Activated CD4-positive, alpha-beta T cell treated with anti-CD3 and anti-CD28 coated beads, Interleukin-2, Interleukin-4, amounts not matched to agents 100 ng/mL and 50 ng/mL, durations not matched to agents 16 hours and 8 hours (primary cell): ENCODE data around the gene SMAD7.

Experiments
- DNase-seq: peaks from one replicate; pipeline ENCODE4 v3.0.0-alpha.2; 2020; ENCODE audit warnings: low spot score

SMAD7 gene

DNA sequence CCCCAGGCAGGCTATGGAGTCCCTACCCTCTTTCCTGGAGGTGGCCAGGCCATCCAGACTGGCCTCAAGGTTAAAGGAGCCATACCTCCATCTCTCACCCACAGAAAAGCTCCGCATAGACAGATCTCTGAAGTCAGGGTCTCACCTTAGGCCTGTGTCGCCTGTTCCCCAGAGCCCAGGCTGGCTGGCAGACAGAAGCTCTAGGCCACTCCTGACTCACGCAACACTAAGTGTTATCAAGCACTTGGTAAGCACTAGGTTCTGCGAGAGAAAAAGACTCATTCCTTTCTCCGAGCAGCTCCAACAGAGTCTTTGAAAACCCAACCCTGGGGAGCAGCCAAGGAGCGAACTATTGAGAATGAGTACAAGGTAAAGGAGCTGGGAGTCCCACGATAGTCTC, 6.1 kb downstream of the SMAD7 start:
- no peak for DNase-seq

DNA sequence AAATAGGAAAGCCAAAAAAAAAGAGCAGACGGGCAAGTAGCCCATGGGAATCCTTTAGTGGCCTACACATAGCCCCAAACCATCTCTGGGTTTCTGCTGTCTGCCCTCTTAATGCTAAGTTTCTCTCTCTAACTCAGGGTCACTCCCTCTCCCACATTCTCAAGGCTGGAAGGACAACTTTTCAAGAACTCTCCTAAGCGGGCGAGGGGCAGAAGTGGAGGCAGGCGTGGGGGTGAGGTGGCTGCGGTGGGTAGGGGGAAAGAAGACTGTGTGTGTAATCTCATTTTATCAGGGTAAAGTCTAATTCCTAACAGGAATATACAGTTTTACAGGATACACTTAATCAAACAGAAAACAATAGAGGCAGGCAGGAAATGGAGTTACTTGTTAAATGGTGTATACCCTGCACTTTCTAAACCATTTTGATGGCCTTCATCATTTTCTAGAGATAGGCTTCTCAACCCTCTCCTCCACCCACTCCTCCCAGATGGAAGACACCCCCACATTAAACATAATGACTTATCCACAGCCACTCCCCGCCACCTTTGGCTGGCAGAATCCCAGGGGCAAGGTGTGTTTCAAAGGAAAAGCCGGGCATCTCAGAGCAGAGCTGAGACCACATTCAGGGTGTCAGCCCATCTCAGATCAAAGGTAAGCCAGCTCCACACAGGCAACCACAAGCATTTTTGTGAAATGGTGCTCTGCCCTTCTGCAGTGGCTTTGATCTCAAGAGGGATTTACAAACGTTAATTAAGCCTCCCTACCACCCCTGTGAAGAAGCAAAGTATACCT, 6.8 kb downstream of the SMAD7 start:
- DNase-seq, result no peak

DNA sequence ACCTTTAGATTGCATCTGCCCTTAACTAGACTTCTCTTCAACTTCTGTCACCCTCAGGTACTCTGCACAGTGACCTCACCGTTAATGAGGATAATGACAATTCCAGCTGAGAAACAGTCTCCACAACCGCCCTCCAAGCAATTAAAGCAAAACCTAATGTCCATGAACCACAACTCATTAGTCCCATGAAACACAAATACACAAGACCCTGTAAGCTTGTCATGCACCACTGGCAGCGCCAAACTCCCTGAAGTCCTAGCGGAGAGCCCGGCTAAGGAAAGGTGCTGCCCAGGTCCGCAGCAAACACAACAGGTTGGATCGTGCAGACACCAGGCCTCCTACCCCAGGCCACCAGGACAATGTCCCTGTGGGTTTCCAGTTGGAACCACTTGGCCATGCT, 7.4 kb downstream of the SMAD7 start:
- DNase-seq, result no peak

DNA sequence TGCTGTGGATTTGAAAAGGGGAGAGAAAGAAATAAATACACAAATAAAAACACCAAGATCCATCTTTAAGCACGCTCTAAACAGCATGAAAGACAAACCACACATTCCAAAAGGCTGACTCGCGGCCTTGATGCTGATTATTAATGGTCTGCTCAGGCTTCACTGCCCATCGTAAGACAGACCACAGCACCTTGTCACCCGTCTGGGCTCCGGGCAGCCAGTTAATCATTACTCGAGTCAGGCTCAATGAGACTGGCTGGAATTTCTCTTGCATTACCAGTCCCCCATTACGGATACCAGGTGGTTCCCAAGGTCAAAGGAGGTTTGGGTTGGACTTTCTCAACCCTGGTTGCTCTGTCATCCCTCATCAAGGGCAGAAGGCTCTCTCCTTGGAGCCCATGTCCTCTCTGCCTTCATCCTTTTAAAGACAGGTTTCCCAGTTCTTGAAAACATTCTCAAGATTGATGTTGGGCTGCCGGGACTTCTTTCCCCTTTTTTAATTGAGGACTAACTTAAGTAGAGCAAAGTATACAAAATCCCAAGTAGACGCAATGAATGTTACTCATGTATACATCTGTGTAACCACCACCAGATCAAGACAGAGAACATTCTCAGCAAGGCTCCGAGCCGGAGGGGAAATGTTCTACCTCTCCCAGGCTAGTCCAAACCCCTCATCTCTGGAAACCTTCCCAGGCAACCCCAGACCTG, 8.1 kb downstream of the SMAD7 start:
- no peak for DNase-seq

DNA sequence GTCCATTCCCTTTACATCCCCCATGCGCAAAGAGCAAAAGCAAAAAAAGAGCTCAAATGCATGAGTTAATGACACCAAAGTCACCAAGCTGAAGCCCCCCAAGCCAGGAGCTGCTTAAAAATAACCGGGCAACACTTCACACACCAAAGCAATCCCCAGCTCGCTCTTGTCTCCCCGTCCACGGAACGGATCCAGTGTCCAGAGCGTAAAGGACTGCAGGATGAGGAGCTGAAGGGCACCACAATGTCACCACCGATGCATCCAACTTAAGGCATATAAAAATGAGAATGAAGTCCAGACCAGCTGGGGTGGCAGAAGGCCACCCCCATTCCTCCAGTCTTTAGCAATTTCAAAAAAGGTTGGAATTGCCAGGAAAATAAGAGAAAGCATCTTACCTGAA, 8.7 kb downstream of the SMAD7 start:
- DNase-seq, result no peak

DNA sequence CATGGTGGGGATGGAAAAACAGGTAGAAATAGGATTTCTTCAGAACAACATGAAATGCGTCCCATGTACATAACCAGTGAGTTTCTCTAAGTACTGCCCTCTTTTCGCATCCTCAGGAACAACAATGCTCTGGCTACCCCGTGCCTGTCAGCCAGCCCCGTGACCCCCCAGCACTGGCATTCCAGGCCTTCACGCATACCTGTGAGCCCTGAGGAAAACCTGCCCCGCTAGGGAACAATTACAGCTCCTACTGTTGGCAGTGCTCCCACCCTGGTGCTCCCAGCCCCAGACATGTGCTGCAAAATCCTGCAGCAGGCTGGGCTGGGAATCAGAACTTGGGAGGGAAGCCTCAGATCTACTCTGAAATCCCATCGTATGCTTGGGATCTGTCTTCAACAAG, 9.1 kb downstream of the SMAD7 start:
- DNase-seq, result no peak

DNA sequence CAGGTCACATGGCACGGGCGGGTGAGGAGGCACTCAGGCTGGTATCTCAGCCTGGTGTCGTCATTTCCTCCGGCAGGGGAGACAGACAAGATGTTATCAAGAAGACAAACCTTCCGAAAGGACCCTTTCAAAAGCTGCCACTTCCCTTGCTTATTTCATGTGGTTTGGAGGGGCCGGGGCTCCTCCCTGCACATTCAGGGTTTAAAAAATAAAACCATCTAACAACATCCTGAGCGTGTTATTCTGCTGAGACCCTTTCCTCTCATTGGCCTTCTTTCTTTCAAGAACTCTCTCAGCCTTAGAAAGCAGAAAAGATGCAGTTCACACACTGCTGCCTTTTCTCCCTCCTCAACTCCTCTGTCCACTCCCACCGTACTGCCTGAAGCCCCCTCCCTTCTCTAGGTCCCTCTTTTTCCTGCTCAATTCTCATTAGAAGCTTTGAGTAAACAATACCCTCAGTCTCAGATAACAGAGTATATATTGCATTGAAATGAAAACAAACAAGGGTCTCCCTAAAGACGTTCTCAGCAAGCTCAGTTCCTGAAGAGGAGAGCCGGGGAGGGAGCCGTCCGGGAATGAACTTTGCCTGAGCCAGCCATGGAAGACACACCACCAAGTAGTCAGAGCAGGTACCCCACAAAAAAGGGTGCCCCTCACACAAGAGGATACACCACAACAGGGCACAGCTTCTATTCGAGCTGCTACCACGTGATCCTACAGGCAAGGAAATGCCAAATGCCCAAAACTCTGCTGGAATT, 9.7 kb downstream of the SMAD7 start:
- peak; percentile 88 for DNase-seq

DNA sequence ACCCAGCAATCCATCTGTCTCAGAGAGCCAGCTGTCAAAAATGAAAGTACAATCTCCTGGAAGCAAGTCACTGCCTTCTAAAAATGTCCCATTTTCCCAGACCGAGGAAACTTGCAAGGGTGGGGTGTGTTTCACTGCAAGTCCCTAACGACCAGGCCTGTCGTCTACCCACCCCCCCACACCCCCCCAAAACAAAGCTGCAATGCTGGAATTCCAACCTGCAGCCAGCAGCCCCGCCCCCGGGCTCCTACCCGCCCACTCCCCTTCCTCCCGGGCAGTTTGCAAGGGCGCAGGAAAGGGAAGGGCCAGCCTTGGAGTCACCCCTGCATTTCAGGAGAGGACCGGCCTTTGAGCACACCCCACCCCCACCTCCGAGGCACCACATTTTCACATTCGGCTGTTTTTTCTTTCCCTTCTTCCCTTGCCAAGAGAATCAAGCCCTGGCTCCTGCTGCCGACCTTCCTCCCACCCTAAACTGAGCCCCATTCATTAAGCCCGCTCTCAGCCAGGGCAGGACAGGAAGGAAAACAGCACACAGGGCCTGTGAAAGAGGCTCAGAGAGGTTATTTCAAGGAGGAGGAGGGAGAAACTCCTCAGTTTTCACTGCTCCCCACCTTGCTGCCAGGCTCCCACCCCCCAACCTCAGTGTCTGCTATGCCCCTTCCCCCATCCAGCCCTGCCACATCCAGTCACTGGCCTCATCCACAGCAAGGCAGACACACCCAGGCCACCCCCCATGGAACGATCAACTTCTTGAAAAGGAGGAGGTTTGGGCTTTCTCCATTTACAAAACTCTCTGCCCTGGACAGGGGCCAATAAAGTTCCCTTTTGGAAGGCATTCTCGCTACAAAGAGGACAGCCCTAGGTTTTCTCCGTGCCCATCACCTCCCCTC, 11.3 kb downstream of the SMAD7 start:
- DNase-seq, result no peak

DNA sequence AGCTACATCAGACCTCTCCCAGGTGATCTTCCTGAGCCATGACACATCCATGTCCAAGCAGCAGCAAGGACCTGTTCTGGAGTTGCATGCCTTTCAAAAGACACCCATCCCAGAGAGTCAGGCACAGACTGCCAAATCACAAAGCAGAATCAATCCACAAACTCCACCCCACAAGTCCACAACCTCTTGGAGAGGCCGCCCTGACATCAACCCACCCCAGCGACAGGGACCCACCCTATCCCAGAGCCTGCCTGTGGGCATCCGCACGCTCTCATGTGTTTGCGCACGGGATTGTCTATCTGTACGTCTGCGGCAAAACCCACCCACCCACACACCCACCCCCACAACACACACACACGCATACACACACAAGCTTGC, 11.9 kb downstream of the SMAD7 start:
- no peak for DNase-seq

DNA sequence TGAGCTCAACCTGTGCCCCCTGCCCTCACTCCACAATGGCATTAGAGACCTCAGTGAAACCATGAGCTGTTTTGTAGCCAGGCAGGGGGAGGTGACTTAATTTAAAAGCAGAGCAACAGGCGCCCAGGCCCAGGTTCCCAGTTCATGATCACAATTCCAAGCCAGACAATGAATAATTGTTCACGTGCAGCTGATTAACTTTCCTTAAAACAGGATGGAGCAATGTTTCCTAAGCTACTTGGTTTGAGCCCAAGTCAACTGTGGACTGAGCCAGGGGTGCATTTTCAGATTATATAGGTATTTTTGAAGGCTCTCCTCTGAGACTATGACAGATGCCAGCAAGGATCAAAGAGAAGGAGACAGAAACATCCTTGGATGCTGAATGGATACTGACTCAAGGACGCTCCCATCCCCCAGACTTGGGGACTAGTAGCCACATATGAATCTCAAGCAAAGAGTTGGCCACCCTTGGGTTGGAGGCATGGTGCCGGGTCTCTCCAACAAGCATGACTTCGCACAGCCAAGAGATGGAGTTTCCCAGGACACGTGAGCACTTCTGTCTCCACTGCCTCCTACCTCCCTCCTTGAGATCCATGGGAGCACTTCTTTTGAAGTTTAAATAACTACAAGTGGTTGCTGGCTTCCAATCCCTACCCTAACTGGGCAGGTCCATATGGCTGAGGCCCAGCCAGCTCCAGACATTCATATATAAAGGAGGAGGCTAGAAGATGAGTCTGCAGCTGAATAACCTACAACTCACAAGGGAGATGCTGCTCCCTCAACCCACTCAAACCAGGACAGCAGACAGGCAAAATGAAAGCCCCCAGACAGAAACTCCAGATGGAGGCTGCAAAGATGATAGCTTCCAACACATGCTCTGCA, 12.7 kb downstream of the SMAD7 start:
- DNase-seq, result no peak

DNA sequence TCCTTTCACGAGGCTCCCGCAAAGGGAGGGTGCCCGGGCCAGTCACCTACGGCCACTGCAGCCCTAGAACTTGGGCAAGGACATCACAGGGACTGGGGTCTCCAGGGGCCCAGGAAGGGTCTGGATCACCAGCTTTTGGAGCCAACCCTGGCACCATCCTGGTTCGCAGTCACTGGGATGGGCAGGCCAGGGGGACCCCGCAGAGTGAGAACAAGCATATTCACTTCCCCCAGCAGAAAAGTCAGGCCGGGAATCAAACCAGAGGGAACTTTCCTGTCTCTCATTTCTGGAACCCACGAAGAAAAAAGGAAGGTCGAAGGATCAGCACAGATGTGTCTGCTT, 15.4 kb downstream of the SMAD7 start:
- DNase-seq, result no peak

DNA sequence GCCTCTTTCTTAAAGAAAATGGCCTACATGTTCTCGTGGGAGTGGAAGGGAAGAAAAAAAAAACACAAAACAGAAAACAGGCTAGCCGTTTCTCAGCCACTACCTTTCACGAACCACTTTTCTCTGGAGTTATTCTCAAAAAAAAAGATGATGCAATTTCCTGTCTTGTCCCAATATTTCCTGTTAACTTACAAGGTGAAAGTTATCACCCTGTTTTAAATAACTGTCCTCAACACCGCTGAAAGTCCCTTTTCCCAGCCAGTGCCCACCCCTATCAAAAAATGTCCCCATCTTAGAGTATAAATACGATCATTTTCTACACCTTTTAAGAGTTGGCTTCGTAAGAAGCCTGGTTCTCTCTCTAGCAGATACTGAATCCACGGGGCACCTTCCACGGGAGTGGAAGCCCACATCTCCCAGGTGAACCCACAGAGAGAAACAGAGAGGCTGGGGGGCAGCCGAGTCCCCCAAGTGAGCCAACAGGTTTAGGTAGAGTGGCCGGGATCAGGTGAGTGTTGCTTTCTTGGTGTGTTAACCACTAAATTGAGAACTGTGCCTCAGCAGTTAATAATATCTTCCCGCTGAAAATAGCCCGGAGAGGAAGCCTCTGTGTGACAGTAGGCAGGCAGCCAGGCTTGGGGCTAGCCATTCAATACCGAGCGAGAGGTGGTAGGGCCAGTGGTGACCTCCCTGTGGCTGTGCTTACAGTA, 15.9 kb downstream of the SMAD7 start:
- DNase-seq, result peak; percentile 36

DNA sequence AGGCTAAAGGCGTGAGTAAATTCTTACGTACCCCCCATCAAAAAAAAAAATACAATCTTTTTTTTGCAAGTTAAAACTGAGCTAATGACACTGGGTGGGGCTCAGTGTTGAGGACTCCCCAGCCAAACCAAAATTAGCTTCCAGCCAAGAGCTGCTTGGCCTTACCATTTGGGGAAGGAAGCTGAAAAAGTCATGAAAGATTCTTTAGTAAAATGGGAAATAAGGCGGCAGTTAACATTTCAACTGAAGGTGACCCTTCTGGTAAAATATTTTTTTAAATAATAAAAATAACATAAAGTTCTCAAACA, 16.4 kb downstream of the SMAD7 start:
- no peak for DNase-seq

DNA sequence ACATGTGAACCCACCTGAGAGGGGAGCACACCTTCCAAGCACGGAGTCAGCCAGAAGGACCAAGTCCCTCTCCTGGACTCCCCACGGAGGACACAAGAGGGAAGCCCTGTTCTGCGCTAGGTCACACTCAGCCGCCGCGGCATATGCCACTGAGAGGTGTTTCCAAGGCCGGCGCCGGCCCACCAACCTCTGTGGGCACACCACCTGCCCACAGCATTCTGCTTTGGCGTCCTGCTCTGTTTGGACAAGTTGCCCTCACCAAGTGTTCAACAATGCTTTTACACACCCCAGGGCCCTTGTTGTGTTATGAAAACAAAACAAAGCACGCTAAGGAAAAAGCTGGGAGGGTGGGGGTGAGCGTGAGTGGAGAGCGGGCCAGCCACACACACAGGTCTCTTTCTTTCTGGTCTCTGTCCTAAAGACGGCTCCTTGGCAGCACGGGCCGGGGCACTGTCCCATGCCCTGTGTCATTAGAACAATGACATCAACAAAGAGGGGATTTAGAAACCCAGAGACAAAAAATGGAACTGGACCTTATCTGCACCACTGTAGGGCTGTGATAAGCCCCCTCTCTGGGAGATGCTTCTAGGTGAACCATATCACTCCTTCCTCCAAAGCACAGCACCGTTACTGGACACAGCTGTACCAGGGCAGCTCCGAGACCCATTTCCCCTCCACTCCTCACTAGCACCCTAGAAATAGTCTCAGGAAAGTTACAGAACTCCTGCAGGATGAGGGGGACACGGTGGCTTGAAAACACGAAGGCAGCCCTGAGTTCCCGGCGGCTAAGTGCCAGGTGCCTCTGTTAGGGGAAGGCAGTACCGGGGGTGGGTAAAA, 17.0 kb downstream of the SMAD7 start:
- no peak for DNase-seq

DNA sequence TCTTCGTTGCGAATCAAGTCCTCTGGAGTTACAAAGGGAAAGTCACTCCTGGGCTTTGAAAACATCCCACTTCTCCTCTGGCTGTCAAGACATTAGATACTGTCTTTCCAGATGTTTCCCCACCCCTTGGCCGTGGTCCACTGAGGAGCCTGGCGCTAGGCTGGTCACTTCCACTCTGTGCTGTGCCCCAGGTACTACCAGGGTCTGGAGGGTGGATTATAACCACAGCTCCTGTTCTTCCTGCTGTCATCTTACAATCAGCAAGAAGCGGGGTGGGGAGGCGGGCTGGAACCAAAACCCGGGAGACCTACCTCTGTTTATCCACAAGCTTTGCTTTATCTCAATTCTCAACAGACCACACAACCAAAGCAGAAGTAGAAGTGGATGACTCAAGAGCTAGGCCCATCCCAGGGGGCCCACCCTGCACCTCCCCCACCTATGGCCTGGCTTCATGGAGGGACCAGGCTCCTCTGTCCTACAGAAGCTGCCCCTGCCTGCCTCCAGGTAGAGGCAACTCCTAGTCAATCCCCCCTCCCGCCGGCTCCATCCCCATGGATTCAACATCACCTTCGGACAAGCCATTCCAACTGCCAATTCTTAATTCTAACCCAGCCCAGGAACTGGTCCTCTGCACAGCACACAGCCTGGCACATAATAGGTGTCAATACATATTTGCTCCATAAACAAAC, 17.8 kb downstream of the SMAD7 start:
- DNase-seq, result no peak

DNA sequence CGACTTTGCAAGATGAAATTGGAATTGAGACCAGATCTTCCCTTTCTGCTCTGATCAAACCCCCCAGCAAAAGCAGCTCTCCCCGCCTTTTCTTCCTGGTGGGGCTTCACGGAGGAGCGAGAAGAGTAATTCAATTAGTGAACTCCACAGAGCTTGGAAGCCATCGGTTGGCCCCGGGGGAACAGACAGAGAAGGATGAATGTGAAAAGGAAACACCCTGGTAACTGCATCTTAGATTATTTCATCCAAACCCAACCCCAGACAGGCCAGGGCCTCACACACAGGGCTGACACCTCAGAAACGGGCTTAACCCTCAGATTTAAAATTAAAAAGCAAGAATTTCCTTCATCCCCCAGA, 18.3 kb downstream of the SMAD7 start:
- DNase-seq, result no peak

DNA sequence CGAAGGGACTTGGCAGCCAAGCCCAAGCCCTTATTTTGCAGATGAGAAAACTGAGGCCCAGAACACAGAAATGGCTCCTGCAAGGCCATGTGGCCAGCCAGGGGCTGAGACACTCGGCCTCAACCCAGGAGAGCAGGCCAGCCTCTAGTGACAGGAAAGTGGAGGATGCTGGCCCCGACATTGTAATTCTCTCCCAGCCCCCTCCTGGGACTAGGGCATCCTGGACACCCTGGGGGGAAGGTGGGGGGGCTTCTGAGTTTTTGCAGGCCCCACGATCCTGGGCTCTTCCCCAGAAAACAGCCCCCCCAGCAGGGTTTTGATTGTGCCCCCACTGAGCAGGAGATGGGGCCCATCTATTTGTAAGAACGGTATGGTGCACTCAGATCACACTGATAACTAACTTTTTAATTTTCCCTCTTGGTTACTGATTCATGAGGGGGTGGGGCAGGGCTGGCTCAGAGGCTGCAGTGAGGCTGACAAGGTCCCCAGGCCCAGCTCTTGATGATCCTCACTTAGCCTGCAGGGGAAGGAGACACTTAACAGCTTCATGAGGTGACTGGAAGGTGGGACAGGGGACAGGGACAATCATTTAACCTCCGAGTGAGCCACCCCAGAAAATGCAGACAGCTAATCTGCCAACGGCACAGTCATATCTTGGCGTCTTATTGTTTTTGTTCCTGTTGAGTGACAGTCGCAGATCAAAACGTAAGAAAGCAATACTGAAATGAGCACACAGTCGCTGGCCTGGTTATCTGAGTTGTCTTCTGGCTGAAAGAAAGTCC, 18.9 kb downstream of the SMAD7 start:
- peak; percentile 84 for DNase-seq

DNA sequence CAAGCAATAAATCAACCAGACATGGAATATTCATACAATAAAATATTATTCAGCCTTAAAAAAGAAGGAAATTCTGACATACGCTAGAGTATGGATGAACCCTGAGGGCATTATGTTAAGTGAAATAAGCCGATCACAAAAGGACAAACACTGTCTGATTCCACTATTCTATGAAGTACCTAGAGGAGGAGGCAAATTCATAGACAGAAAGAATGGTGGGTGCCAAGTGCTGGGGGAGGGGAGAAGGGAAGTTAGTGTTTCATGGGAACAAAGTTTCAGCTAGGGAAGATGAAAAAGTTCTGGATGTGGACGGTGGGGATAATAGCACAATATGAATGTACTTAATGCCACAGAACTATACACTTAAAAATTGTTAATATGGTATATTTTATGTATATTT, 19.8 kb downstream of the SMAD7 start:
- DNase-seq, result no peak
